Parathyroid adenoma (tissue), 2 donors: Measurements from ENCODE around the gene ROS1.

Source experiments
- H2AFZ ChIP-seq: fragments of 300-600 bp; sonication (generic); one replicate; pipeline ENCODE4 v1.7.0; 2017; ENCODE audit warnings: antibody characterized with exemption, mild to moderate bottlenecking
- H3K27ac ChIP-seq: fragments of 300-600 bp; sonication (generic); one replicate; pipeline ENCODE4 v1.7.0; 2017
- H3K27me3 ChIP-seq: fragments of 300-600 bp; sonication (generic); one replicate; pipeline ENCODE4 v1.7.0; 2017; ENCODE audit warnings: low read length; ENCODE audit not compliant: control insufficient read depth, insufficient read depth
- H3K36me3 ChIP-seq: fragments of 300-600 bp; sonication (generic); one replicate; pipeline ENCODE4 v1.7.0; 2017; ENCODE audit warnings: low read length; ENCODE audit not compliant: control insufficient read depth, insufficient read depth
- H3K4me1 ChIP-seq: fragments of 300-600 bp; sonication (generic); one replicate; pipeline ENCODE4 v1.7.0; 2017; ENCODE audit warnings: control low read depth
- H3K4me2 ChIP-seq: fragments of 300-600 bp; sonication (generic); one replicate; pipeline ENCODE4 v1.7.0; 2017; ENCODE audit warnings: low read length
- H3K4me3 ChIP-seq: fragments of 300-600 bp; sonication (generic); one replicate; pipeline ENCODE4 v1.7.0; 2017; ENCODE audit warnings: low read depth, low read length
- H3K79me2 ChIP-seq: fragments of 300-600 bp; sonication (generic); one replicate; pipeline ENCODE4 v1.7.0; 2017; ENCODE audit warnings: control low read depth
- H3K9ac ChIP-seq: fragments of 300-600 bp; sonication (generic); one replicate; pipeline ENCODE4 v1.7.0; 2017; ENCODE audit warnings: mild to moderate bottlenecking
- H3K9me3 ChIP-seq: fragments of 300-600 bp; sonication (generic); one replicate; pipeline ENCODE4 v1.7.0; 2017; ENCODE audit warnings: low read length; ENCODE audit not compliant: control insufficient read depth
- CTCF ChIP-seq: fragments of 300-600 bp; sonication (generic); IDR thresholded peaks from one replicate; pipeline ENCODE4 v1.7.0; 2017; ENCODE audit warnings: antibody characterized with exemption, mild to moderate bottlenecking
- donor health status: primary hyperparathyroidism.

ROS1 gene

GRCh38 chr6:117467876-117468275 is 42.1 kb upstream of the ROS1 start:
- no peak overlapping the region for H3K27ac ChIP-seq
- no peaks in the 10 kb centered on the region for H3K27me3 ChIP-seq
- no peak for TF ChIP-seq CTCF
- no peaks in the 10 kb centered on the region for H3K79me2 ChIP-seq
- no peak overlapping the region for H2AFZ ChIP-seq
- no peak overlapping the region for H3K4me3 ChIP-seq
- H3K4me1 ChIP-seq: no peaks in the 10 kb centered on the region
- H3K9ac ChIP-seq: no peak overlapping the region
- no peaks in the 10 kb centered on the region for H3K9me3 ChIP-seq
- no peaks in the 10 kb centered on the region for H3K36me3 ChIP-seq
- H3K4me2 ChIP-seq: no peak overlapping the region

- Histone ChIP-seq H3K4me1 (no peaks in the 10 kb centered on the region), H3K4me2 (no peak overlapping the region), H3K27me3 (no peaks in the 10 kb centered on the region), H3K4me3 (no peak overlapping the region), H3K79me2 (no peaks in the 10 kb centered on the region), H3K36me3 (no peaks in the 10 kb centered on the region), H3K27ac (no peak overlapping the region), H3K9ac (no peak overlapping the region), H3K9me3 (no peaks in the 10 kb centered on the region), H2AFZ (no peak overlapping the region)
- TF ChIP-seq CTCF: no peak
Observed at GRCh38 chr6:117465691-117466090, 39.9 kb upstream of the ROS1 start.

- Histone ChIP-seq H3K36me3 (no peaks in the 10 kb centered on the region), H3K4me3 (no peak overlapping the region), H3K9me3 (no peaks in the 10 kb centered on the region), H3K4me2 (no peak overlapping the region), H2AFZ (no peak overlapping the region), H3K27me3 (no peaks in the 10 kb centered on the region), H3K4me1 (no peaks in the 10 kb centered on the region), H3K27ac (no peak overlapping the region), H3K79me2 (no peaks in the 10 kb centered on the region), H3K9ac (no peak overlapping the region)
- no peak for TF ChIP-seq CTCF
Observed at GRCh38 chr6:117464700-117465099, 39.0 kb upstream of the ROS1 start.

GRCh38 chr6:117463762-117464665 is 38.3 kb upstream of the ROS1 start:
- Histone ChIP-seq H3K27me3 (no peaks in the 10 kb centered on the region), H2AFZ (no peak overlapping the region), H3K36me3 (no peaks in the 10 kb centered on the region), H3K79me2 (no peaks in the 10 kb centered on the region), H3K27ac (no peak overlapping the region), H3K4me2 (no peak overlapping the region), H3K4me1 (no peaks in the 10 kb centered on the region), H3K9me3 (no peaks in the 10 kb centered on the region), H3K4me3 (no peak overlapping the region), H3K9ac (no peak overlapping the region)
- no peak for TF ChIP-seq CTCF
